ENCODE measurements around the gene EPM2A. TPM values are rescaled to one million over a fixed set of nuclear protein-coding genes. Genes with fewer than 3 reads are reported as not detected.

Gene EPM2A
- total and polyA plus RNA-seq, 2 donors from 2014 or later: 7.8 to 9.6 TPM

- Histone ChIP-seq H3K9me3 (ENCODE audit: control insufficient read depth in 2 of 3, insufficient read depth in 1 of 3, low read length in 3 of 3) (peaks cover 0 to 3% (median 0%) of the 10 kb centered on the region in 3 donors), H3K4me1 (ENCODE audit: control insufficient read depth in 2 of 3, insufficient read depth in 2 of 3, low read depth in 1 of 3, low read length in 3 of 3) (peaks cover 0 to 9% (median 0%) of the 10 kb centered on the region in 3 donors), H3K27me3 (ENCODE audit: control insufficient read depth, insufficient read depth, low read length) (no peaks in the 10 kb centered on the region), H3K27ac (ENCODE audit: low read depth in 2 of 2, low read length in 2 of 2) (no peak overlapping the region), H3K9ac (ENCODE audit: low read length in 3 of 3) (peak overlapping the region in 2 of 3 donors; percentile 71 to 87), H3K36me3 (ENCODE audit: control insufficient read depth in 2 of 3, insufficient read depth in 3 of 3, low read length in 3 of 3) (no peaks in the 10 kb centered on the region), H3K4me3 (ENCODE audit: low read length in 3 of 3) (peak overlapping the region; percentile 59 to 88 (median 84))
- FAIRE-seq: no peak
- peak in 2 of 5 donors; percentile 21 to 34 for DNase-seq
- intact Hi-C loops (cut with DNase I): no loop called here
- TF ChIP-seq CTCF (IDR thresholded peaks at IDR 0.05; ENCODE audit: borderline replicate concordance, extremely low read depth, insufficient read depth): no peak
Measured at GRCh38 chr6:145733810-145734209, 1.5 kb downstream of the EPM2A start.

- FAIRE-seq (peak; percentile 93), DNase-seq (no peak)
- intact Hi-C loops (cut with DNase I): no loop called here
- peaks cover 0 to 9% (median 0%) of the 10 kb centered on the region in 3 donors for H3K4me1 ChIP-seq (ENCODE audit: control insufficient read depth in 2 of 3, insufficient read depth in 2 of 3, low read depth in 1 of 3, low read length in 3 of 3)
- no peak overlapping the region for H3K9ac ChIP-seq (ENCODE audit: low read length in 3 of 3)
- H3K27me3 ChIP-seq (ENCODE audit: control insufficient read depth, insufficient read depth, low read length): no peaks in the 10 kb centered on the region
- H3K27ac ChIP-seq (ENCODE audit: low read depth in 2 of 2, low read length in 2 of 2): no peak overlapping the region
- H3K4me3 ChIP-seq (ENCODE audit: low read length in 3 of 3): no peak overlapping the region
- no peaks in the 10 kb centered on the region for H3K36me3 ChIP-seq (ENCODE audit: control insufficient read depth in 2 of 3, insufficient read depth in 3 of 3, low read length in 3 of 3)
- no peak for TF ChIP-seq CTCF (IDR thresholded peaks at IDR 0.05; ENCODE audit: borderline replicate concordance, extremely low read depth, insufficient read depth)
- peaks cover 0 to 4% (median 0%) of the 10 kb centered on the region in 3 donors for H3K9me3 ChIP-seq (ENCODE audit: control insufficient read depth in 2 of 3, insufficient read depth in 1 of 3, low read length in 3 of 3)
Measured at GRCh38 chr6:145733207-145733606, 2.1 kb downstream of the EPM2A start.

- DNase-seq (no peak), FAIRE-seq (no peak)
- Histone ChIP-seq H3K9me3 (ENCODE audit: control insufficient read depth in 2 of 3, insufficient read depth in 1 of 3, low read length in 3 of 3) (peaks cover 0 to 4% (median 0%) of the 10 kb centered on the region in 3 donors), H3K4me3 (ENCODE audit: low read length in 3 of 3) (no peak overlapping the region), H3K36me3 (ENCODE audit: control insufficient read depth in 2 of 3, insufficient read depth in 3 of 3, low read length in 3 of 3) (no peaks in the 10 kb centered on the region), H3K4me1 (ENCODE audit: control insufficient read depth in 2 of 3, insufficient read depth in 2 of 3, low read depth in 1 of 3, low read length in 3 of 3) (peaks cover 0 to 1% (median 0%) of the 10 kb centered on the region in 3 donors), H3K27ac (ENCODE audit: low read depth in 2 of 2, low read length in 2 of 2) (no peak overlapping the region), H3K27me3 (ENCODE audit: control insufficient read depth, insufficient read depth, low read length) (no peaks in the 10 kb centered on the region), H3K9ac (ENCODE audit: low read length in 3 of 3) (no peak overlapping the region)
- intact Hi-C loops (cut with DNase I): no loop called here
- no peak for TF ChIP-seq CTCF (IDR thresholded peaks at IDR 0.05; ENCODE audit: borderline replicate concordance, extremely low read depth, insufficient read depth)
Measured at GRCh38 chr6:145731447-145731846, 3.9 kb downstream of the EPM2A start.

GRCh38 chr6:145729887-145730286 is 5.4 kb downstream of the EPM2A start:
- no peak for FAIRE-seq
- no peaks in the 10 kb centered on the region for H3K27me3 ChIP-seq (ENCODE audit: control insufficient read depth, insufficient read depth, low read length)
- H3K4me3 ChIP-seq (ENCODE audit: low read length in 3 of 3): no peak overlapping the region
- no peak for TF ChIP-seq CTCF (IDR thresholded peaks at IDR 0.05; ENCODE audit: borderline replicate concordance, extremely low read depth, insufficient read depth)
- DNase-seq: no peak
- intact Hi-C loops (cut with DNase I): no loop called here
- H3K36me3 ChIP-seq (ENCODE audit: control insufficient read depth in 2 of 3, insufficient read depth in 3 of 3, low read length in 3 of 3): no peaks in the 10 kb centered on the region
- H3K9me3 ChIP-seq (ENCODE audit: control insufficient read depth in 2 of 3, insufficient read depth in 1 of 3, low read length in 3 of 3): peaks cover 0 to 4% (median 0%) of the 10 kb centered on the region in 3 donors
- H3K27ac ChIP-seq (ENCODE audit: low read depth in 2 of 2, low read length in 2 of 2): no peak overlapping the region
- no peak overlapping the region for H3K9ac ChIP-seq (ENCODE audit: low read length in 3 of 3)
- H3K4me1 ChIP-seq (ENCODE audit: control insufficient read depth in 2 of 3, insufficient read depth in 2 of 3, low read depth in 1 of 3, low read length in 3 of 3): no peaks in the 10 kb centered on the region

Measured in kidney (tissue), 14 donors.